GM10248 (cell line): ENCODE results near the gene ARHGAP26.
"Not testable (repeated sequence)": the region's sequence is repeated elsewhere in the genome, so short reads cannot be mapped to it uniquely, and the experiment has no call there.

ENCODE experiments used
- CTCF ChIA-PET: fragments of 300-600 bp; sonication (Branson Sonifier 250); formaldehyde crosslinking; extraction: SDS; loops from one replicate; lab custom pipeline; 2021; ENCODE audit warnings: antibody characterized with exemption; lab: Yijun Ruan, JAX
- POLR2A ChIA-PET: fragments of 350-650 bp; sonication (Branson Sonifier 250); formaldehyde crosslinking; extraction: SDS; loops from one replicate; lab custom pipeline; 2020; ENCODE audit warnings: antibody characterized with exemption; lab: Yijun Ruan, JAX
- DNase-seq: peaks from one replicate; pipeline ENCODE4 v3.0.0; 2012; ENCODE audit errors: extremely low spot score
- TF ChIP-seq, protein P1 (sequence below): IDR thresholded peaks from 2 replicates; pipeline ENCODE4 v1.5.1; 2012; ENCODE audit warnings: mild to moderate bottlenecking, low read depth; ENCODE audit errors: extremely low read depth, missing control alignments, control extremely low read depth

The ARHGAP26 gene

DNA sequence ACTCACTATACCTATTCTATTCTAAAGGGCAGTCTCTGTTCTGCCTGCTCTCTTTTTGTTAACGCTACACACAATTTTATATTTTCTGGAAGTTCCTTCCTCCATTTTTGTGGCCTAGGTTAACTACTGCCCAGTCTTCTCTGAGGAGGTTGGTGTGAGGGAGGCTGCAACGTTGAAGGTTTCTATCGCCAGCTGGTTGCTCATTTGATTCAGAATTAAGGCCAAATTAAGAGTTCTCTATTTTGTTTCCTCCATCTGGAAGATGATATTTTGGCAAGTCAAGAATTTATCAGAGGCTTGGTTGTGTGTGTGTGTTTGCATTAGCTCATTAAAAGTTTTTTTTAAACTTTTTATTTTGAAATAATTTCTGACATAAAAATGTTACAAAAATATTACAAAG is 175.1 kb downstream of the ARHGAP26 start:
- ChIA-PET POLR2A (no interaction called here), CTCF (interaction anchor here (1.1 to 2.7 kb wide), 4 partner anchors 11 to 57 kb away, joined by 3 to 9 read pairs (median 4); no protein-coding TSS in a partner anchor)
- DNase-seq, result no peak
- TF ChIP-seq, protein P1, sequence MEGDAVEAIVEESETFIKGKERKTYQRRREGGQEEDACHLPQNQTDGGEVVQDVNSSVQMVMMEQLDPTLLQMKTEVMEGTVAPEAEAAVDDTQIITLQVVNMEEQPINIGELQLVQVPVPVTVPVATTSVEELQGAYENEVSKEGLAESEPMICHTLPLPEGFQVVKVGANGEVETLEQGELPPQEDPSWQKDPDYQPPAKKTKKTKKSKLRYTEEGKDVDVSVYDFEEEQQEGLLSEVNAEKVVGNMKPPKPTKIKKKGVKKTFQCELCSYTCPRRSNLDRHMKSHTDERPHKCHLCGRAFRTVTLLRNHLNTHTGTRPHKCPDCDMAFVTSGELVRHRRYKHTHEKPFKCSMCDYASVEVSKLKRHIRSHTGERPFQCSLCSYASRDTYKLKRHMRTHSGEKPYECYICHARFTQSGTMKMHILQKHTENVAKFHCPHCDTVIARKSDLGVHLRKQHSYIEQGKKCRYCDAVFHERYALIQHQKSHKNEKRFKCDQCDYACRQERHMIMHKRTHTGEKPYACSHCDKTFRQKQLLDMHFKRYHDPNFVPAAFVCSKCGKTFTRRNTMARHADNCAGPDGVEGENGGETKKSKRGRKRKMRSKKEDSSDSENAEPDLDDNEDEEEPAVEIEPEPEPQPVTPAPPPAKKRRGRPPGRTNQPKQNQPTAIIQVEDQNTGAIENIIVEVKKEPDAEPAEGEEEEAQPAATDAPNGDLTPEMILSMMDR, result no peak

DNA sequence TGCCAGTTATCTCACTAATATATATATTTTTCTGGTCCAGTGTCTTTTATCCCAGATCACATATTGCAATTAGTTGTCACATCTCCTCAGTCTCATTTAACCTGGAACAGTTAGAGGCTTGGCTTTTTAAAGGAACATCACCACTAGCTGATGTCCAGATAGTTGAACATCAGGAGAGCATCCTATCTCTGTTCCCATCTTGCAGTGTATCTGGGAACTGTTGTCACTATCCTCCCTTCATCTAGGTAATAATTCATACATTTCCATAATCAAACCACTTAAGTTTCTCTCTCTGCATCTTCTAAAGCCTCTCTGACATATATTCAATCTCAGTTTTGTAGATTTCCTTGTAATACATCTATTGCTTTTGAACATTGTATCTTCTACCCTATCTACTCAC is 175.7 kb downstream of the ARHGAP26 start:
- POLR2A ChIA-PET, result no interaction called here
- no peak for DNase-seq
- TF ChIP-seq, protein P1, result no peak
- CTCF ChIA-PET, result interaction anchor here (1.1 to 2.7 kb wide), 5 partner anchors 8 to 57 kb away, joined by 3 to 9 read pairs (median 5); no protein-coding TSS in a partner anchor

DNA sequence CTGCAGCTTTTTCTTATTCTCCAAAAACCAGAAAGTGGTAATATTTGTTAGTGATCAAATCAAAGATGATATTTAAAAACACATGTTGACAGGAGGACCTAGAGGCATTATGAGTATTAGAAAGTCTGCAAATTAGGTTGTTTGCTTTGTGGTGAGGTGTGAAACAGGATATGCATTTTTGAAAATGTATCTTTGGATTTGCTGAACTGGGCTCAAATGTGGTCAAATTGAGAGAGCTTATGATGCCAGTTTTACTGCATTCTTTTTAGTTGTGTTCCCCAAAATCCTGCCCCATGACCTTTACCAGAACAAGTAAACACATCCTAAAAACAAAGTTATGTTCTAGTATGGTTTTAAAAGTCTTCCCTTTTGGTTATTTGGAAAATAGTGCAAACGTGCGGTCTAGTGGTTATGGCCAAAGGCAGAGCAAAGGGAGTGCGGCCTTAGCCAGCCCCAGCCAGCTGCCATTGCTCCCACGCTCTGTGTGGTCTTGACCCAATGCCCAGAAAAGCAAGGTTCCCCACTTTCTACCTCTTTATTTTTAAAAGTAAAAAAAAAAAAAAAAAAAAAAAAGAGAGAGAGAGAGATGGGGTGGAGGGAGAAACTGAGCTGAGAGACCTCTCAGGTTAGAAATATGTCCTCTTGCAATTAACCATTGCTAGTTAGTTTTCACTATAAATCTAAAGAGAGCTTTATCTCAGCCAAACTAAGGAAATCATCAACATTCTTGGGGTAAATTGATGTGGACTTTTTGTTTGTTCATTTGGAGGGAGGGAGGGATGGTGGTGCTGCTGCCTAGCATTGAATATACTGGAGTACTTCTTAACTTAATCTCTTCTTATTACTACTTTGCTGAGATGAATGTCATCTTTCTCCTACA is 176.6 kb downstream of the ARHGAP26 start:
- TF ChIP-seq, protein P1, result no peak
- no peak for DNase-seq
- ChIA-PET POLR2A (interaction anchor here (0.6 kb wide), 1 partner anchor 19 kb away, joined by 3 read pairs; no protein-coding TSS in a partner anchor), CTCF (interaction anchor here (1.2 to 1.5 kb wide), 3 partner anchors 8 to 58 kb away, joined by 4 to 5 read pairs (median 5); no protein-coding TSS in a partner anchor)

DNA sequence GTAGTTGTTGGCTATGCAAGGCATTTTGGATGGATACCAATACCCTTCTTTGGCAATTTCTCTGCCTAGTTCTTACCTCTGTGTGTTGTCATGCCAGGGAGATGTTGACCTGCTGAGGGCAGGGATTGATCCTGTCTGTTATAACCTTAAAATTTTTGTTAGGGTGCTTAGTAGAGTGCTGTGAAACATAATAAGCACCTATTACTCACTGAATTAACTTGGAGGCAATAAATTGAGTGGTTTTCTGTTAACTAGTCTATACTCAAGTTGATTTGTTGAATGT is 177.2 kb downstream of the ARHGAP26 start:
- CTCF ChIA-PET, result no interaction called here
- DNase-seq, result no peak
- POLR2A ChIA-PET, result interaction anchor here (0.6 kb wide), 1 partner anchor 19 kb away, joined by 3 read pairs; no protein-coding TSS in a partner anchor
- TF ChIP-seq, protein P1, result no peak

DNA sequence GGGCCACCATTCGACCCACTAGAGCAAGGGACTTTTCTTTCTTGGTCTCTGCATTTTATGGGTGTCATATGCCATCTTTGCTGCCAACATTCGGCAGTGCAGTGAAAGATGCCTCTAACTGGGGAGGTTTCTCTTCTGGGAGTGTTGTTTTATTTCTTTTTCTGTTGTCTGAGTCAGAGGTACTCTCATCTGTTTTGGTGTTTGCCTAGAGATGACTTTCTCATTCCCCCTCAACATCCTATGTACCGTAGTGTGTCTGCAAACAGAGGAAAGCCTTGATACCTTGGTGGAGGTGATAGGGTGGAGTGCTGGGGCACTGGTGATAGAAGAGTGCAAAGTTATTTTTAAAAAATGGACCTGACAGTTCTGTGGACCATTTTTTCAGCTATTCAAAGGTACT is 182.1 kb downstream of the ARHGAP26 start:
- ChIA-PET CTCF (interaction anchor here (0.8 kb wide), 1 partner anchor 72 kb away, joined by 3 read pairs; no protein-coding TSS in a partner anchor), POLR2A (no interaction called here)
- TF ChIP-seq, protein P1, result no peak
- DNase-seq, result no peak

DNA sequence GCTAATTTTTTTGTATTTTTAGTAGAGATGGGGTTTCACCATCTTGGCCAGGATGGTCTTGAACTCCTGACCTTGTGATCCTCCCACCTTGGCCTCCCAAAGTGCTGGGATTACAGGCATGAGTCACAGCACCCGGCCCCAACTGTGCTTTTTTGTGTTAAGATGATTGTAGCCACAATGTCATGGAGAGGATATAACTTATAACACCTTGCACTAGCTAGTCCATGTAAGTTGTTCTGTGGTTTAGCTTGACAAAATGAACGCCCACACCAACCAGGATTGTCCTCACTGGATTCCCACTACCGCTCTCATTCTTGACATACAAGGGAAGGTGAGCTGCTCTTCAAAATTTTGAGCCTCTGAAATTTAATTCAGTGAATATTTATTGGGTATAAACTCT is 182.7 kb downstream of the ARHGAP26 start:
- POLR2A ChIA-PET, DNase-seq: not testable (repeated sequence)
- CTCF ChIA-PET, result interaction anchor here (0.8 to 1.6 kb wide), 5 partner anchors 9 to 73 kb away, joined by 3 to 4 read pairs (median 3); no protein-coding TSS in a partner anchor

DNA sequence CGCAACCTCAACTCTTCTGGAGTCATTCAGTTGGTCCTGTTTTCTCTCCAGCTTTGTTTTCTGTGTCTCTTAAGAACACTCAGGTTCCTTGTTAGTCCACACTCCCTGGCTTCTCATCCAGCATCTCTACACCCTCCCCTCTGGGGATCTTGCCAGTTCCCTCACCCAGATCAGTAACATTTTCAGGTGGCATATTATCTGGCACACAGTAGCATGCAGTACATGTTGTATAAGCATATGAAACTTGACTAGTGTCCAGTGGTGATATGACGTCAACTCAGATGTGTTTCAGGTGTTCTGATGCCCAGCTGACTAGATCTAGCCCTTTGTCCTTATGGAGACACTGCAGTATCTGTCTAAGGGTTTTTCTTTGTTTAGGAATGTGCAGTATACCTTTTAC is 184.3 kb downstream of the ARHGAP26 start:
- TF ChIP-seq, protein P1, result no peak
- no peak for DNase-seq
- ChIA-PET POLR2A (no interaction called here), CTCF (interaction anchor here (0.8 to 1.5 kb wide), 3 partner anchors 11 to 33 kb away, joined by 3 to 4 read pairs (median 3); no protein-coding TSS in a partner anchor)
